ENCODE results near the gene KRAS.
"Not testable (repeated sequence)": the region's sequence is repeated elsewhere in the genome, so short reads cannot be mapped to it uniquely, and the experiment has no call there.

The KRAS gene

GRCh38 chr12:25250744-25251730, at the start of gene KRAS:
KRAS (minus strand) TSS chr12:25250929.
- DNase-seq (ENCODE audit: low read depth): peak; percentile 96

- DNase-seq (ENCODE audit: low read depth): no peak
These were observed 45.7 kb upstream of the KRAS start for GRCh38 chr12:25296381-25296780.

- DNase-seq (ENCODE audit: low read depth): no peak
These were observed 44.6 kb upstream of the KRAS start for GRCh38 chr12:25295361-25295760.

- no peak for DNase-seq (ENCODE audit: low read depth)
These were observed 42.9 kb upstream of the KRAS start for GRCh38 chr12:25293653-25294052.

GRCh38 chr12:25292810-25293221, 42.1 kb upstream of the KRAS start:
- not testable (repeated sequence) for DNase-seq (ENCODE audit: low read depth)

GRCh38 chr12:25287610-25288009, 36.9 kb upstream of the KRAS start:
- DNase-seq (ENCODE audit: low read depth): no peak

- DNase-seq (ENCODE audit: low read depth): no peak
These were observed 36.1 kb upstream of the KRAS start for GRCh38 chr12:25286837-25287236.

GRCh38 chr12:25284024-25284423, 33.3 kb upstream of the KRAS start:
- DNase-seq (ENCODE audit: low read depth): no peak

GRCh38 chr12:25283006-25283405, 32.3 kb upstream of the KRAS start:
- DNase-seq (ENCODE audit: low read depth): no peak

- no peak for DNase-seq (ENCODE audit: low read depth)
These were observed 29.4 kb upstream of the KRAS start for GRCh38 chr12:25280082-25280481.

GRCh38 chr12:25278269-25278668, 27.5 kb upstream of the KRAS start:
- DNase-seq (ENCODE audit: low read depth): no peak

GRCh38 chr12:25276199-25276937, 25.6 kb upstream of the KRAS start:
- DNase-seq (ENCODE audit: low read depth): peak; percentile 94

GRCh38 chr12:25271486-25272098, 20.9 kb upstream of the KRAS start:
- no peak for DNase-seq (ENCODE audit: low read depth)

- DNase-seq (ENCODE audit: low read depth): no peak
These were observed 19.0 kb upstream of the KRAS start for GRCh38 chr12:25269701-25270100.

- DNase-seq (ENCODE audit: low read depth): peak; percentile 66
These were observed 15.8 kb upstream of the KRAS start for GRCh38 chr12:25266497-25266896.

GRCh38 chr12:25264862-25265261, 14.1 kb upstream of the KRAS start:
- DNase-seq (ENCODE audit: low read depth): no peak

- no peak for DNase-seq (ENCODE audit: low read depth)
These were observed 13.4 kb upstream of the KRAS start for GRCh38 chr12:25264114-25264513.

- no peak for DNase-seq (ENCODE audit: low read depth)
These were observed 12.9 kb upstream of the KRAS start for GRCh38 chr12:25263594-25263993.

- no peak for DNase-seq (ENCODE audit: low read depth)
These were observed 11.8 kb upstream of the KRAS start for GRCh38 chr12:25262389-25263074.

GRCh38 chr12:25257590-25258324, 7.0 kb upstream of the KRAS start:
- no peak for DNase-seq (ENCODE audit: low read depth)

- DNase-seq (ENCODE audit: low read depth): no peak
These were observed 6.1 kb upstream of the KRAS start for GRCh38 chr12:25256826-25257225.

Measured in HS-27A (cell line).